AG04450 (cell line): ENCODE measurements around the gene GRXCR2. TPM values are rescaled to one million over a fixed set of nuclear protein-coding genes. Genes with fewer than 3 reads are reported as not detected.

Source experiments
- CTCF ChIA-PET: fragments of 300-600, 350-600 bp; formaldehyde crosslinking; extraction: SDS; loops from one replicate; lab custom pipeline; 2022; ENCODE audit warnings: antibody characterized with exemption, inconsistent platforms; lab: Charles Lee
- POLR2A ChIA-PET: fragments of 350-600 bp; formaldehyde crosslinking; extraction: SDS; loops from one replicate; lab custom pipeline; 2021; ENCODE audit warnings: antibody characterized with exemption, inconsistent platforms; lab: Yijun Ruan, JAX
- DNase-seq: peaks from one replicate; pipeline ENCODE4 v3.0.0-alpha.2; 2011; ENCODE audit warnings: low read depth, low spot score
- H3K27ac ChIP-seq: one replicate; pipeline ENCODE4 v1.5.1; 2012; ENCODE audit warnings: low read depth, low read length, control low read depth
- H3K27me3 ChIP-seq: one replicate; pipeline ENCODE4 v1.6.0; 2012; ENCODE audit warnings: low read length; ENCODE audit not compliant: control insufficient read depth, insufficient read depth
- H3K4me3 ChIP-seq: 2 replicates; pipeline ENCODE4 v1.5.1; 2011; ENCODE audit warnings: mild to moderate bottlenecking, low read depth, low read length, control low read depth
- H3K9me3 ChIP-seq: 2 replicates; pipeline ENCODE4 v1.5.1; 2012; ENCODE audit warnings: low read length; ENCODE audit not compliant: control insufficient read depth, insufficient read depth
- polyA plus RNA-seq: library from polyadenylated mRNA; depleted of rRNA; stranded (reverse); fragments of >200 nt; gene quantifications from 2 replicates; pipeline ENCODE4 v1.2.3, GENCODE V29; 2011; rRNA removed
- TF ChIP-seq, protein P1 (sequence below): IDR thresholded peaks from 2 replicates; pipeline ENCODE4 v1.5.1; 2011; ENCODE audit warnings: low read depth, low read length, control low read depth, inconsistent platforms

The GRXCR2 gene
- polyA plus RNA-seq, 1 experiment = not detected

DNA sequence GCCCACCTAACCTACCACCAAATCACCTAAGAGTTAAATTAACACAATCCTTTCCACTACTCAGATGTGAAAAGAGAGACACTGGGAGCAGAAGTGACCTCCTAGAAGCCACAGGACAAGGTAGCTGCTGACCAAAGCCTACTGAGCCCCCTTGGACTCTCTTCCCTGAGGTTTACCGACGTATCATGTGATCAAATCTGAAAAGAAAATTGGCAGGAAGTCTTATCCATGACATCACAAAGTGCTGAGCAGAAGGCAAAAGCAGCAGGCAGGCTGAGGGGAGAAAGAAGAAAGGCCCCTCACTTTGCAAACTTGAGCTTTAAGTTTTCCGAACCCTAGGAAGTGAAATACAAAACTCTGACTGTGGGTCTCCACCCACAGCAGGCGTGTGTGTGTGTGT, 48.8 kb downstream of the GRXCR2 start:
- TF ChIP-seq, protein P1, sequence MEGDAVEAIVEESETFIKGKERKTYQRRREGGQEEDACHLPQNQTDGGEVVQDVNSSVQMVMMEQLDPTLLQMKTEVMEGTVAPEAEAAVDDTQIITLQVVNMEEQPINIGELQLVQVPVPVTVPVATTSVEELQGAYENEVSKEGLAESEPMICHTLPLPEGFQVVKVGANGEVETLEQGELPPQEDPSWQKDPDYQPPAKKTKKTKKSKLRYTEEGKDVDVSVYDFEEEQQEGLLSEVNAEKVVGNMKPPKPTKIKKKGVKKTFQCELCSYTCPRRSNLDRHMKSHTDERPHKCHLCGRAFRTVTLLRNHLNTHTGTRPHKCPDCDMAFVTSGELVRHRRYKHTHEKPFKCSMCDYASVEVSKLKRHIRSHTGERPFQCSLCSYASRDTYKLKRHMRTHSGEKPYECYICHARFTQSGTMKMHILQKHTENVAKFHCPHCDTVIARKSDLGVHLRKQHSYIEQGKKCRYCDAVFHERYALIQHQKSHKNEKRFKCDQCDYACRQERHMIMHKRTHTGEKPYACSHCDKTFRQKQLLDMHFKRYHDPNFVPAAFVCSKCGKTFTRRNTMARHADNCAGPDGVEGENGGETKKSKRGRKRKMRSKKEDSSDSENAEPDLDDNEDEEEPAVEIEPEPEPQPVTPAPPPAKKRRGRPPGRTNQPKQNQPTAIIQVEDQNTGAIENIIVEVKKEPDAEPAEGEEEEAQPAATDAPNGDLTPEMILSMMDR = no peak
- Histone ChIP-seq H3K27ac (no peak overlapping the region), H3K9me3 (no peaks in the 10 kb centered on the region), H3K27me3 (no peaks in the 10 kb centered on the region), H3K4me3 (no peak overlapping the region)
- DNase-seq = no peak
- ChIA-PET CTCF (interaction anchor here (0.9 to 2.9 kb wide), 4 partner anchors 126 to 1620 kb away, joined by 3 to 14 read pairs (median 4); no protein-coding TSS in a partner anchor), POLR2A (no interaction called here)

DNA sequence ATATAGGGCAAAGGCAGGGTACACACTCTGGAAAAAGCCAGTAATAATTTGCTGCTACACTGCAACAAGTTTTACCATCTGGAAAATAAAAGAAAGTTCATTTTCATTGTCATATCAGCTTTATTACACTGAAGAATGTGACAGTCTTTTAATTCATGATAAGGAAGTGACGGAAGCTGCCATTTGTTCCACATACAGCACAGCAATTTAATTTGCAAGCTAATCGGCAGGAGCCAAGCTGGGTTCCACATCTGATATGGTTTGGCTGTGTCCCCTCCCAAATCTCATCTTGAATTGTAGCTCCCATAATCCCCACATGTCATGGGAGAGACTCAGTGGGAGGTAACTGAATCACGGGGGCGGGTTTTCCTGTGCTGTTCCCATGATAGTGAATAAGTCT, 54.2 kb downstream of the GRXCR2 start:
- no peak overlapping the region for H3K27ac ChIP-seq
- TF ChIP-seq, protein P1 = no peak
- no peak for DNase-seq
- ChIA-PET CTCF (interaction anchor here (1.0 kb wide), 1 partner anchor 8 kb away, joined by 3 read pairs; no protein-coding TSS in a partner anchor), POLR2A (no interaction called here)
- no peaks in the 10 kb centered on the region for H3K9me3 ChIP-seq
- no peak overlapping the region for H3K4me3 ChIP-seq
- no peaks in the 10 kb centered on the region for H3K27me3 ChIP-seq

DNA sequence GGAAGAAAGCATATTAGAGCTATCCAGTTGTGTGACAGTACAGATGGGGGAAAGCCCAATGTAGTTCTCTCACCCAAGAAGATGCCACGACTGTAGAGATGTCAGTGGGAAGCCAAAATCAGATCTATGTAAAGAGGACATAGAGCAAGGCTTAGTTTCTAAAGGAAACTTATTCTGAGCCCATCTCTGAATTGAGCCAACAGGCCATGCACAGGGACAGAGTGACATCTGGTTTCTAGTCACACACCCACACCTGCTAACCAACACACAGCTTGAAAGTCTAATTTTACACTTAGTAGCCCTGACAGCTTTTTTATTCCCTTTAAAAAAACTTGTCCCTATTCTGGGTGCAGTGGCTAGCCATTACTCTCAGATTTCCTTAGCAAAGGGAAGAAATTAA, 59.9 kb downstream of the GRXCR2 start:
- TF ChIP-seq, protein P1 = no peak
- DNase-seq = no peak
- no peaks in the 10 kb centered on the region for H3K9me3 ChIP-seq
- no peak overlapping the region for H3K4me3 ChIP-seq
- POLR2A ChIA-PET = no interaction called here
- no peaks in the 10 kb centered on the region for H3K27me3 ChIP-seq
- no peak overlapping the region for H3K27ac ChIP-seq
- CTCF ChIA-PET = interaction anchor here (0.6 to 2.6 kb wide), 6 partner anchors 9 to 1345 kb away, joined by 3 to 9 read pairs (median 3); no protein-coding TSS in a partner anchor

DNA sequence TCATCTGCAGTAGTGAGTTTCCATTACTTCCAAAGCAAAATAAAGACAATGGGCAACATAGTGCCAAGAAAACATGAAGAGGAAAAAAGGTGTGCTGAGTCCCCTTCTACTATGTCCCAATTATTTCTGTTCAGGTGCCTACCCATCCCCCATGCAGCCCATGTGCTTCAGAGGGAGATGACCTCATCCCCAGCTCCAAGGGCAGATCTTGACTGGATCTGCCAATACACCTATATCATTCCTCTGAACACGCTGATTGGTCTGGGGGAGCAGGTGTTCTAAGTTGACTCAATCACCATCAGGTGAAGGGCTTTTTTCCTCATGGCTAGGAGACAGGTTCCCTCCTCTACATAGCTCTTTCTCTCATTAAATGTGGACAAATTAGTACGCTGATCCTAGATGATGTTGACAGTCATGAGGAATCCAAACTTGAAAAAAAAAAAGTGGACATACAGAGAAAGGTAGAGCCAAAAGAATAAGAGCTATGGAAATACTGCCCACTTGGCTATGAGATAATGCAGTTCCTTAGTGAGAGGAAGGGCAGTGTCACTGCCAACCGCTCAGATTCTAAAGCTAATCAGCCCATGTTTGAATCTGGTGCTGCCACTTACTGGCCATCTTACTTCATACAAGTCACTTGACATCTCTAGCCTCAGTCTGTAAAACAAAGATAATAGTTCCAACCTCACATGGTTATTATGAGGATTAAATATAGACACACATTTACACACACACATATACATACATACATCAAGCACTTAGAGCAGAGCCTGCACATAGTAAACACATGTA, 60.8 kb downstream of the GRXCR2 start:
- ChIA-PET POLR2A (no interaction called here), CTCF (interaction anchor here (0.9 to 2.6 kb wide), 6 partner anchors 8 to 1344 kb away, joined by 3 to 9 read pairs (median 4); no protein-coding TSS in a partner anchor)
- TF ChIP-seq, protein P1 = peak; percentile 32
- no peaks in the 10 kb centered on the region for H3K9me3 ChIP-seq
- no peak overlapping the region for H3K27ac ChIP-seq
- H3K4me3 ChIP-seq = no peak overlapping the region
- H3K27me3 ChIP-seq = no peaks in the 10 kb centered on the region
- no peak for DNase-seq

Other genes with a start within 250 kb of the GRXCR2 start
- 3.9 and 5.4 TPM in 2 replicates for gene PRELID2, start 37.7 kb downstream of the GRXCR2 start, polyA plus RNA-seq
- 0.87 and 1.1 TPM in 2 replicates for gene SH3RF2, start 63.6 kb upstream of the GRXCR2 start, polyA plus RNA-seq
- gene PLAC8L1, start 232.6 kb upstream of the GRXCR2 start, polyA plus RNA-seq = 0.15 TPM in 1 of 2 replicates, not detected in the other